ENCODE results near the gene DNAJB6.
"Not testable (repeated sequence)": the region's sequence is repeated elsewhere in the genome, so short reads cannot be mapped to it uniquely, and the experiment has no call there.

Gene DNAJB6

GRCh38 chr7:157438121-157439025, 101.6 kb downstream of the DNAJB6 start:
- no peak for DNase-seq (ENCODE audit: low read depth in 2 of 3, low spot score in 1 of 3)

GRCh38 chr7:157439149-157439548, 102.3 kb downstream of the DNAJB6 start:
- no peak for DNase-seq (ENCODE audit: low read depth in 2 of 3, low spot score in 1 of 3)

- DNase-seq (ENCODE audit: low read depth in 2 of 3, low spot score in 1 of 3): no peak
Observed at GRCh38 chr7:157439761-157440160, 103.0 kb downstream of the DNAJB6 start.

- DNase-seq (ENCODE audit: low read depth in 2 of 3, low spot score in 1 of 3): no peak
Observed at GRCh38 chr7:157440346-157441022, 103.7 kb downstream of the DNAJB6 start.

- no peak for DNase-seq (ENCODE audit: low read depth in 2 of 3, low spot score in 1 of 3)
Observed at GRCh38 chr7:157441023-157441399, 104.2 kb downstream of the DNAJB6 start.

GRCh38 chr7:157442456-157442855, 105.7 kb downstream of the DNAJB6 start:
- DNase-seq (ENCODE audit: low read depth in 2 of 3, low spot score in 1 of 3): no peak

GRCh38 chr7:157442993-157443831, 106.4 kb downstream of the DNAJB6 start:
- no peak for DNase-seq (ENCODE audit: low read depth in 2 of 3, low spot score in 1 of 3)

- no peak for DNase-seq (ENCODE audit: low read depth in 2 of 3, low spot score in 1 of 3)
Observed at GRCh38 chr7:157444011-157444842, 107.4 kb downstream of the DNAJB6 start.

GRCh38 chr7:157444843-157445135, 108.0 kb downstream of the DNAJB6 start:
- DNase-seq (ENCODE audit: low read depth in 2 of 3, low spot score in 1 of 3): no peak

- no peak for DNase-seq (ENCODE audit: low read depth in 2 of 3, low spot score in 1 of 3)
Observed at GRCh38 chr7:157445246-157445955, 108.6 kb downstream of the DNAJB6 start.

- DNase-seq (ENCODE audit: low read depth in 2 of 3, low spot score in 1 of 3): no peak
Observed at GRCh38 chr7:157445956-157446295, 109.1 kb downstream of the DNAJB6 start.

- DNase-seq (ENCODE audit: low read depth in 2 of 3, low spot score in 1 of 3): no peak
Observed at GRCh38 chr7:157446322-157446721, 109.5 kb downstream of the DNAJB6 start.

GRCh38 chr7:157454003-157454402, 117.2 kb downstream of the DNAJB6 start:
- not testable (repeated sequence) for DNase-seq (ENCODE audit: low read depth in 2 of 3, low spot score in 1 of 3)

- no peak for DNase-seq (ENCODE audit: low read depth in 2 of 3, low spot score in 1 of 3)
Observed at GRCh38 chr7:157457355-157458253, 120.8 kb downstream of the DNAJB6 start.

- no peak for DNase-seq (ENCODE audit: low read depth in 2 of 3, low spot score in 1 of 3)
Observed at GRCh38 chr7:157458254-157458633, 121.4 kb downstream of the DNAJB6 start.

- no peak for DNase-seq (ENCODE audit: low read depth in 2 of 3, low spot score in 1 of 3)
Observed at GRCh38 chr7:157459966-157460365, 123.2 kb downstream of the DNAJB6 start.

GRCh38 chr7:157460721-157461120, 123.9 kb downstream of the DNAJB6 start:
- no peak for DNase-seq (ENCODE audit: low read depth in 2 of 3, low spot score in 1 of 3)

- DNase-seq (ENCODE audit: low read depth in 2 of 3, low spot score in 1 of 3): no peak
Observed at GRCh38 chr7:157461573-157462418, 125.0 kb downstream of the DNAJB6 start.

- DNase-seq (ENCODE audit: low read depth in 2 of 3, low spot score in 1 of 3): no peak
Observed at GRCh38 chr7:157462419-157462771, 125.6 kb downstream of the DNAJB6 start.
